ENCODE results near the gene ATXN1.

ATXN1 gene

GRCh38 chr6:16334671-16335070 is 426.6 kb downstream of the ATXN1 start:
- H3K4me2 ChIP-seq (ENCODE audit: low read length): no peak overlapping the region
- H3K4me3 ChIP-seq (ENCODE audit: low read length): no peak overlapping the region
- H3K9ac ChIP-seq (ENCODE audit: low read length): no peak overlapping the region
- no peaks in the 10 kb centered on the region for H3K36me3 ChIP-seq (replicated peaks; ENCODE audit: low read depth, low read length)
- no peaks in the 10 kb centered on the region for H4K20me1 ChIP-seq (ENCODE audit: insufficient read depth, low read length)
- H3K79me2 ChIP-seq (ENCODE audit: low read length): no peaks in the 10 kb centered on the region
- TF ChIP-seq EZH2phosphoT487 (IDR thresholded peaks at IDR 0.05; ENCODE audit: low read depth): no peak
- no peak for TF ChIP-seq CTCF (IDR thresholded peaks at IDR 0.05; ENCODE audit: low read depth, low read length)
- H2AFZ ChIP-seq (ENCODE audit: low read depth, low read length): no peak overlapping the region
- H3K27ac ChIP-seq (ENCODE audit: low read length): no peak overlapping the region
- H3K4me1 ChIP-seq (ENCODE audit: low read length): peaks cover 7% of the 10 kb centered on the region; the same call in 1 of the 2 replicates
- no peaks in the 10 kb centered on the region for H3K9me3 ChIP-seq (ENCODE audit: insufficient read depth, low read length)
- H3K27me3 ChIP-seq (ENCODE audit: low read depth, low read length): peaks cover 2% of the 10 kb centered on the region; the same call in 1 of the 2 replicates

GRCh38 chr6:16333580-16333979 is 427.7 kb downstream of the ATXN1 start:
- no peak overlapping the region for H2AFZ ChIP-seq (ENCODE audit: low read depth, low read length)
- TF ChIP-seq EZH2phosphoT487 (IDR thresholded peaks at IDR 0.05; ENCODE audit: low read depth): no peak
- no peaks in the 10 kb centered on the region for H3K79me2 ChIP-seq (ENCODE audit: low read length)
- H3K36me3 ChIP-seq (replicated peaks; ENCODE audit: low read depth, low read length): no peaks in the 10 kb centered on the region
- H3K27ac ChIP-seq (ENCODE audit: low read length): no peak overlapping the region
- H3K4me1 ChIP-seq (ENCODE audit: low read length): peaks cover 7% of the 10 kb centered on the region; the same call in 1 of the 2 replicates
- H3K4me2 ChIP-seq (ENCODE audit: low read length): no peak overlapping the region
- H3K4me3 ChIP-seq (ENCODE audit: low read length): no peak overlapping the region
- H4K20me1 ChIP-seq (ENCODE audit: insufficient read depth, low read length): no peaks in the 10 kb centered on the region
- H3K9ac ChIP-seq (ENCODE audit: low read length): no peak overlapping the region
- no peaks in the 10 kb centered on the region for H3K9me3 ChIP-seq (ENCODE audit: insufficient read depth, low read length)
- H3K27me3 ChIP-seq (ENCODE audit: low read depth, low read length): peaks cover 7% of the 10 kb centered on the region

GRCh38 chr6:16332175-16332542 is 429.1 kb downstream of the ATXN1 start:
- peaks cover 7% of the 10 kb centered on the region; the same call in 1 of the 2 replicates for H3K4me1 ChIP-seq (ENCODE audit: low read length)
- no peak overlapping the region for H3K9ac ChIP-seq (ENCODE audit: low read length)
- H3K36me3 ChIP-seq (replicated peaks; ENCODE audit: low read depth, low read length): no peaks in the 10 kb centered on the region
- no peaks in the 10 kb centered on the region for H3K79me2 ChIP-seq (ENCODE audit: low read length)
- peaks cover 7% of the 10 kb centered on the region for H3K27me3 ChIP-seq (ENCODE audit: low read depth, low read length)
- H2AFZ ChIP-seq (ENCODE audit: low read depth, low read length): no peak overlapping the region
- TF ChIP-seq CTCF (IDR thresholded peaks at IDR 0.05; ENCODE audit: low read depth, low read length) (peak; percentile 78), EZH2phosphoT487 (IDR thresholded peaks at IDR 0.05; ENCODE audit: low read depth) (no peak)
- peak overlapping the region; percentile 37 for H3K4me3 ChIP-seq (ENCODE audit: low read length)
- H3K9me3 ChIP-seq (ENCODE audit: insufficient read depth, low read length): no peaks in the 10 kb centered on the region
- peak overlapping the region; percentile 48 for H3K4me2 ChIP-seq (ENCODE audit: low read length)
- no peaks in the 10 kb centered on the region for H4K20me1 ChIP-seq (ENCODE audit: insufficient read depth, low read length)
- no peak overlapping the region for H3K27ac ChIP-seq (ENCODE audit: low read length)

GRCh38 chr6:16331384-16332174 is 429.7 kb downstream of the ATXN1 start:
- peak overlapping the region; percentile 48 for H3K4me2 ChIP-seq (ENCODE audit: low read length)
- H3K9ac ChIP-seq (ENCODE audit: low read length): no peak overlapping the region
- no peaks in the 10 kb centered on the region for H3K79me2 ChIP-seq (ENCODE audit: low read length)
- no peaks in the 10 kb centered on the region for H3K9me3 ChIP-seq (ENCODE audit: insufficient read depth, low read length)
- H3K4me3 ChIP-seq (ENCODE audit: low read length): peak overlapping the region; percentile 37
- H3K4me1 ChIP-seq (ENCODE audit: low read length): peaks cover 7% of the 10 kb centered on the region; the same call in 1 of the 2 replicates
- TF ChIP-seq CTCF (IDR thresholded peaks at IDR 0.05; ENCODE audit: low read depth, low read length): peak; percentile 85
- TF ChIP-seq EZH2phosphoT487 (IDR thresholded peaks at IDR 0.05; ENCODE audit: low read depth): no peak
- no peaks in the 10 kb centered on the region for H3K36me3 ChIP-seq (replicated peaks; ENCODE audit: low read depth, low read length)
- no peak overlapping the region for H3K27ac ChIP-seq (ENCODE audit: low read length)
- no peaks in the 10 kb centered on the region for H4K20me1 ChIP-seq (ENCODE audit: insufficient read depth, low read length)
- peaks cover 7% of the 10 kb centered on the region for H3K27me3 ChIP-seq (ENCODE audit: low read depth, low read length)
- no peak overlapping the region for H2AFZ ChIP-seq (ENCODE audit: low read depth, low read length)
